Posterior vena cava (tissue), 2 donors: ENCODE measurements around the gene JUN. TPM values are rescaled to one million over a fixed set of nuclear protein-coding genes. Genes with fewer than 3 reads are reported as not detected.

Experiments used
- DNase-seq: peaks from one replicate; pipeline ENCODE4 v3.0.0-alpha.2; 2020; ENCODE audit warnings: low spot score
- intact Hi-C, 2 donors: fragments of 100-400 bp; cut with DNase I; formaldehyde crosslinking; loops; one replicate each; pipeline versions ENCODE4 v1.14.1 to v1.14.2; 2022 to 2023
- total RNA-seq, 2 donors: library from RNA; stranded (reverse); fragmentation: NEBNext Ultra II Directional; extraction: Animal tissue kit (Norgen Biotek cat#: 25700); gene quantifications; one replicate each; pipeline ENCODE4 v1.2.1, GENCODE V29; 2021
- donor health status: DM: yes; HTN: yes; CAD: no.
- donor health status: DM: yes; HTN: yes; CAD: no.

Gene JUN
- total RNA-seq, 2 donors from 2014 or later = 120 to 219 TPM

DNA sequence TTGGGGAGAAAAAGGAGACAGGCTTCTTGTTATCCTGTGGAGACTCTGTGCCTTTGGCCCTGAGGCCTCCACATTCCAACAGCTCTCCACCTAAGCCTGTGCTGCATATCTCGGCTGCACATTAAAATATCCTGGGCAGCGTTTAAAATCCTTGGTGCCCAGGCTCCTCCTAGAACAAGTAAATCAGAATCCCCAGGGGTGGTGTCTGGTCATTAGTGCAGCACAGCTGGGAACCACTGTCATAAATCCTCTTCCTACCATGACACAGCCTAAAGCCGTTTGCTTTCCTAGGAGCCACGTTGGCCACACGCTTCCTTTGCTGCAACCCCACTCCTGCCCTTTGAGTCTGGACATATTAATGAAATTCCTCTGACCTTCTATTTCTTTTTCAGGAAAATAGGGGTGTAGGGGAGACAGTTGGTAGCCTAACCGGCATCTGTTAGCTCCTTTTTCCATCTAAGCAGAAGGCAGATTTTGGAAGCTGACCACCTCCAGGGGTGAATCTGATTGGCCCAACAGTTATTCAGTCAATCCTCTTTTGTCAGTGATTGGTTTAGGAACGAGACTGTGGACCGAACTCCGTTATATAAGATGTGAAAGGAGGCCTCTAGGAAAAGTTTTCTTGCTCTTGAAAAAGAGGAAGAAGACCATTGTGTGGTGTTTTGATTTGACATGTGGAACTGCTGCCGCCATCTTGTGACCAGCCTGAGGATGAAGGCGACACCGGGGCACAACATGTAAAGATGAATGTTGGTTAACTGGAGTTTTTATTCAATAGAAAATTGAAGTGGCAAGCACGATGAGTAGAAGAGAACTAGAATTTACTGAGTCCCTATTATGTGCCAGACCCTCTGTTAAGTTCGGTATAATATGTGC lies 41.9 kb downstream of the JUN start:
- intact Hi-C loops = loop anchor here in 1 of 2 donors (10.0 kb wide), 1 partner anchor 1003 kb away; no protein-coding TSS in a partner anchor
- no peak for DNase-seq

DNA sequence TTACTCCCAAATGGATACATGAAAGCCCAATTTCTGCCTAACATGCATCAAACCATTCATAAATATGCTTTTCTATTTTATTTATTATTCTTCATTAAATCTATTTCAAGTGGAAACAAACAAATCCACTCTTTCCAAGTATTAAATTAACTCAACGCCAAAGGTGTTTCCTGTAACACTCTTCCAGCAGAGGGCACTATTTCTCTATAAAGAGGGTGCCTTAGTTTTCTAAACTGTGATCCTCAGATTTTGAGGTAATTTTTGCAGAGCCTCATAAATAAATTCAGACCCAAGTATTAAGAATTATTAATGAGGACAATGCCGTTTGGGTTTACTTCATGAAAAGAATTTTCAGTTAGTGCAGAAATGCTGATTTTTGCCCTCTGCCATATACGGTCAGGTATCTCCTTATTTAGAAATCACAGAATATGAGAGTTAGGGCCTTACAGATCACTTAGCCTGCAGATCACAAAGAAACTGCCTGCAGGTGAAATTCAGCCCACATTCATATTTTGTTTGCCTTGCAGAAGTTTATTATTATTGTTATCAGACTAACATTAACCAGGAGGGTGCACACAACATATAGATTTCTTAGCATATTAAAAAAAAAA lies 43.9 kb downstream of the JUN start:
- intact Hi-C loops = loop anchor here (5.0 to 10.0 kb wide), 2 partner anchors 1005 to 1022 kb away; no protein-coding TSS in a partner anchor
- no peak for DNase-seq

DNA sequence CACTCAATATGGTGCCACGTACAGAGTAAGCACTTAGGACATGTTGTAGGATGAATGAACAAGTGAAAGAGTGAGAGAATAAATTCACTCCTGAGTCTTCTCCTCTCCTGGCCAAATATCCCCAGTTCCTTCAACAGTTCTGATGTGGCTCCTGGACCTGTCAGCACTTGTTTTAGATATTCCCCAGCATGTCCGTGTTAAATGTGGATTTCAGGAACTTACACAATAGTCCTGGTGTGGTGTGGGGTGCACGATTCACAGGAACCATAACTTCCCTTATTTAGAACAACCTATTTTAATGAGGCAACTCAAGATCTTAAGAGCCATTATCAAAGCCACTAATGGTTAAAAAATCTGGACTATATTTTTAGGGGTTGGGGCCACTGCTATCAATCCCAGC lies 45.0 kb downstream of the JUN start:
- intact Hi-C loops = loop anchor here in 1 of 2 donors (5.0 kb wide), 1 partner anchor 1023 kb away; no protein-coding TSS in a partner anchor

DNA sequence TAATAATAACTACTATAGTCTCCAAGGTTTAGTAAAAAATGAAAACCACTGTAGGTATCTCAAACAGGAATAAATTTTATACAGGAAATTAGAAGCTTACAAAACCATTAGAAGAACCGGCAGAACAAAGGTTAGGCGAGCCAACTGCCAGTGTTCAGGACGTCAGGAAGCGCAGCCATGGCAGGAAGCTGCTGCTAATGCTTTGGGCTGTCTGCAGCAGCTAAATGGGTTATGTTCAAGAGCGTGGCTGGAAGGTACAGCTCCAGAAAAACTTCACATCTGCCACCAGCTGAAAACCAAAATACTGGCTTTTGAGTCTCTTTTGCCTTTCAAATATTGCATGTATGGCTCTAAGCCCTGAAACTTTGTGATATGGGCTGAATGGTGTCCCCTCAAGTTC lies 48.3 kb downstream of the JUN start:
- intact Hi-C loops = loop anchor here in 1 of 2 donors (5.0 kb wide), 1 partner anchor 1027 kb away; no protein-coding TSS in a partner anchor
- no peak for DNase-seq

More for the DNA sequence above, 45.0 kb downstream of the JUN start:
- no peak for DNase-seq

DNA sequence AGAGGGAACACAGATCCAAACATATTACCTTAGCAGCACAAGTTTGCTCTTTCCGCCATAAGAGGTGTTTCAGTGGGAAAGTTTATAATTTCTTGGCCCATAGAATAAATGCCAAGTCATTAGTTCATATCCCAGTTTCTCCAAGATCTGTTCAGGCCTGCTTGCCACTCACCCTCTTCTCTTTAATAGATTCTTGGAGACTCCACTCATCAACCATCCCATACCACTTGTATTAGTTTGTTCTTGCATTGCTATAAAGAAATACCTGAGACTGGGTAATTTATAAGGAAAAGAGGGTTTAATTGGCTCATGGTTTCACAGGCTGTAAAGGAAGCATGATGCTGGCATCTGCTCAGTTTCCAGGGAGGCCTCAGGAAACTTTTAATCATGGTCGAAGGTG lies 49.2 kb downstream of the JUN start:
- no peak for DNase-seq
- intact Hi-C loops = loop anchor here in 1 of 2 donors (5.0 kb wide), 1 partner anchor 1028 kb away; no protein-coding TSS in a partner anchor

DNA sequence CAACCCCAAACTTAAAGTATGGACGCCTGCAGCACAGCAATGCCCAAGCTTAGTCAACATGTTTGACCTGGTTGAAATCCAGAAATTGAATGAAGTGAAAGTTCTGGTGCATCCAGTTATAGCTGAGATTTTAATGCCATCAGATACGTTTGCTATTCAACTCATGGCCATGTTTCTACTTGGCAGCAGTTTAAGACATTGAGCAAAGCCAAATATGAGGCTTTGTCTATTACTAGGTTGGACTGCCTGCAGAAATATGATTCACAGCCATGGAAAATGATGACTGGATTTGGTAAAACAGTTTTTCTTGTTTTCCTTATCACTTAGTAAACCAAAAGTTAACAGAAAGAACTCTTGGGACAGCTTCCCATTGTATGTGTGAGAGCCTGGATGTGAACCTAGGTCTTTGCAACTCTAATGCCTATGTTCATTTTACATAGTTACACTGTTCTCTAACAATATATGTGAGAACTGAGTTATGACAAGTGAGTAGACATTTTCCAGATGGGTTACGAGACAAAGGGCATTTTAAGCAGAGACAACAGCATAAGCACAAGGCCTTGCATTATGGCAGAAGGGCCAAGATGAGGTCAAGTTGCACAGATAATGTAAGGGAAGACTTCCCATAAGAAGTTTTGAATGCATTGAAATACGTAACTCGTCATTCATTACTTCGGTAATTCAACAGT lies 51.6 kb downstream of the JUN start:
- no peak for DNase-seq
- intact Hi-C loops = no loop called here

Other genes starting within 250 kb of the JUN start
- gene OMA1, start 237.3 kb downstream of the JUN start, total RNA-seq = 10 to 100 TPM; 14.1 to 27.2 TPM
- gene TACSTD2, start 206.8 kb downstream of the JUN start, total RNA-seq = 10 to 100 TPM in 1 of 2 donors, 1 to 10 TPM in 1; 5.6 to 19.1 TPM
- 10 to 100 TPM; 29.6 to 29.9 TPM for gene MYSM1, start 84.0 kb downstream of the JUN start, total RNA-seq